ENCODE results near the gene SPIRE1. TPM values are rescaled to one million over a fixed set of nuclear protein-coding genes. Genes with fewer than 3 reads are reported as not detected.
"Not testable (repeated sequence)": the region's sequence is repeated elsewhere in the genome, so short reads cannot be mapped to it uniquely, and the experiment has no call there.

The SPIRE1 gene
- total RNA-seq, 4 donors from 2014 or later: 1.9 to 25.3 (median 13.4) TPM

GRCh38 chr18:12631831-12632477 is 26.0 kb downstream of the SPIRE1 start:
- Histone ChIP-seq H3K9me3 (no peaks in the 10 kb centered on the region), H3K36me3 (no peaks in the 10 kb centered on the region), H3K27ac (no peak overlapping the region), H3K4me3 (no peak overlapping the region), H3K27me3 (no peaks in the 10 kb centered on the region), H3K4me1 (no peaks in the 10 kb centered on the region)
- TF ChIP-seq CTCF (IDR thresholded peaks at IDR 0.05) (no peak), POLR2A (IDR thresholded peaks at IDR 0.05) (no peak)
- DNase-seq: no peak
- 76 to 78% methylated on average over 6 of the region's 6 CpGs for WGBS, 2 donors
- intact Hi-C loops (cut with DNase I): no loop called here

GRCh38 chr18:12630136-12630535 is 27.8 kb downstream of the SPIRE1 start:
- Histone ChIP-seq H3K9me3 (no peaks in the 10 kb centered on the region), H3K4me3 (no peak overlapping the region), H3K36me3 (no peaks in the 10 kb centered on the region), H3K27me3 (no peaks in the 10 kb centered on the region), H3K27ac (no peak overlapping the region), H3K4me1 (no peaks in the 10 kb centered on the region)
- WGBS, 2 donors: 81 to 90% methylated on average over 4 to 7 of the region's 7 CpGs
- intact Hi-C loops (cut with DNase I): no loop called here
- no peak for DNase-seq
- TF ChIP-seq POLR2A (IDR thresholded peaks at IDR 0.05) (no peak), CTCF (IDR thresholded peaks at IDR 0.05) (no peak)

- TF ChIP-seq POLR2A (IDR thresholded peaks at IDR 0.05) (no peak), CTCF (IDR thresholded peaks at IDR 0.05) (no peak)
- Histone ChIP-seq H3K27me3 (no peaks in the 10 kb centered on the region), H3K9me3 (no peaks in the 10 kb centered on the region), H3K4me1 (no peaks in the 10 kb centered on the region), H3K36me3 (no peaks in the 10 kb centered on the region), H3K27ac (no peak overlapping the region), H3K4me3 (no peak overlapping the region)
- DNase-seq: no peak
- WGBS, 2 donors: 25 to 35% methylated on average over 4 of the region's 4 CpGs
- intact Hi-C loops (cut with DNase I): no loop called here
Measured at GRCh38 chr18:12628706-12629702, 28.9 kb downstream of the SPIRE1 start.

- DNase-seq; intact Hi-C loops (cut with DNase I); H3K27ac ChIP-seq; H3K27me3 ChIP-seq; H3K4me1 ChIP-seq; H3K4me3 ChIP-seq; H3K36me3 ChIP-seq; H3K9me3 ChIP-seq: not testable (repeated sequence)
- WGBS, 2 donors: 88 to 93% methylated on average over 3 of the region's 3 CpGs
Measured at GRCh38 chr18:12627199-12627598, 30.7 kb downstream of the SPIRE1 start.

- WGBS, 2 donors: 88% methylated on average over 4 of the region's 4 CpGs
- Histone ChIP-seq H3K4me1 (no peaks in the 10 kb centered on the region), H3K27ac (no peak overlapping the region), H3K36me3 (no peaks in the 10 kb centered on the region), H3K4me3 (no peak overlapping the region), H3K9me3 (no peaks in the 10 kb centered on the region), H3K27me3 (no peaks in the 10 kb centered on the region)
- no peak for DNase-seq
- intact Hi-C loops (cut with DNase I): no loop called here
- no peak for TF ChIP-seq POLR2A (IDR thresholded peaks at IDR 0.05)
- TF ChIP-seq CTCF (IDR thresholded peaks at IDR 0.05): no peak
Measured at GRCh38 chr18:12625241-12625640, 32.7 kb downstream of the SPIRE1 start.

All from esophagus squamous epithelium (tissue), 5 donors.